Measurements from ENCODE around the gene TWNK.

The TWNK gene

DNA sequence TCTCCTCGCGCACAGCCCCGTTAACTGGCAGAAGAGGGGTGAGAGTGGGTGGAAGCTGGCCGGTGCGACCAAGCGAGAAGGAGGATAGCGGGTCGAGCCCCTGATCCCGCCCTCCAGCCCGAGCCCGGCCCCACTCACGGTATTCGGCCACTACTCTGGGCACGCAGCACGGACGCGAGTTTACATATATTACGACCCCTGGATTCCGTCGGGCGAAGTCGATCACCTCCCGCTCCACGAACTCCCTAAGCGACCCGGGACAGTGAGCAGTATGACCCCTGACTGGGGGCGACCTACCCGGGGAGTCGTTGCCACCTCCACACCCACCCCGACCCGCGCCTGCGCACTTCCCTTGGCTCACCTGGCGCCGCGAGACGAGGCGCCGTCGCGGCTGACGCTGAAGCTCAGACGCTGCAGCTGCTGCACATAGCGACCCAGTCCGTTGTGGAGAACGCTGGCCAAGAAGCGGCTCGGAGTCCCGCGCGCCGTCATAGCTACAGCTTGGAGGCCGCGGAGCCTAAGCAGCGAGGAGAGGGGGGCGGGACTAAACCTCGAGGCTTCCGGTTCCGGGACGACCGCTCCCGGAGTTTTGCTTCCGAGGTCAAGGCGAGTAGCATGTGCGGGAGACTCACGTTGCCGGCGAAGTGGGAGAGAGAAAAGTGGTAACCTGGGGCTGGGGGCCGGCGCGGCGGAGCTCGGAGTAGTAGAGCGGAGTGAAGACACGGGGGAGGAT lies at the start of gene TWNK, which contains the start of gene MRPL43:
TWNK (plus strand) TSS at position 592 of the 733 bp plus-strand sequence. CDS start 668 bp downstream, outside the sequence.
MRPL43 (minus strand) TSS at position 546 of the 733 bp plus-strand sequence; CDS start at position 492, 54 bp downstream.
- peak; percentile 54 to 82 for DNase-seq

DNA sequence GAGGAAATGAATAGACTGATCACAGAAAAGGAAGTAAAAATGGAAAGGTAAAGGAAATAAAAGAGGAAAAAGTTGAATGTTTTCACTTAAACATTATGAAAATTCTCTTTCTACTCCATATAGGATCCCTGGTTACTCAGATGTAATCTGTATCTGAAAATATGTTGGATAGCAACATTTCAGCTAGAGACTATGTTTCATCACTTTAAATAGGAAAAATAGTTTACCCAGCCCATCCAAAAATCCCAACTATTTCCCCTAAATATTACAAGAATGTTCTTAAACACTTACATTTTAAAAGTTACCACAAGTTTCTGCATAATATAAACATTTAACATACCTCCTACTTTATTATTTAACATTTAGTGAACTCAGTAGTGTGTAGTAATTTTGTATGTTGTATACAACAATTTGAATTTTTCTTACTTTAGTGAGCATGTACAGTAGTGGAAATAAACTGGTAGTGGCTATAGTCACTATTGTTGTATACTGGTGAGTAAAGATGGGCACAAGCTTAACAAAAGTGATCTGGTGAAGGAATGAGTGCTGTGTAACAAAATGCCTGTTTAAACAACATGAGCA lies 47.5 kb upstream of the TWNK start:
- no peak for DNase-seq

DNA sequence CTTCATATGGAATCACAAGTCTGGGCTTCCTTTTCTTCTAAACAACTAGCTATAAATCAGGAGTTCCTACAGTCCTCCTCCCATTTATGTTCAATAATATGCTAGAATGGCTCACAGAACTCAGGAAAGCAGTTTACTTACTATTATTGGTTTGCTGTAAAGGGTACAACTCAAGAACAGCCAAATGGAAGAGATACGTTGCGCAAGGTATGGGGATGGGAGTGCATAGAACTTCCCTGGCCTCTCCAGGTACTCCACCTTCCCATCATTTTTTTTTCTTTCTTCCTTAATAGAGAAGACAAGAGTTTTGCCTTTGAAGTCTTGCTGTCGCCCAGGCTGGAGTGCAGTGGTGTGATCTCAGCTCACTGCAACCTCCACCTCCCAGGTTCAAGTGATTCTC lies 45.1 kb upstream of the TWNK start:
- no peak for DNase-seq

DNA sequence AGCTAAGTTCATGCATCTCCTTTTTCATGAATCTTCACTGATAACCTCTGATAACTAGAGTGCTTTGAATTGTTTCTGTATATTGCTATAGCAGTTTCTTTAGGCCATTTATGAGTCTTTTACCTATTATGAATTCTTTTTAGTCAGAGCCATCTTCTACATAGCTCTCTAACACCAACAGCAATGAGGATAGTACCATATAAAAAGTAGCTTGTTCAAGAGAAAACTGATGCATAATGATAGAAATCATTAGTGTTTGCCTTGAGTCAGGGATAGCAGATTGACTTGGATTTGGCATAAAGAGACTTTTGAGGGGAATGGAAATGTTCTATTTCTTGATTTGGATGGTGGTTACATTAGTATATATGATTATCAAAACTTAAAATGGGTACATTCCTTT lies 43.8 kb upstream of the TWNK start:
- DNase-seq: no peak

DNA sequence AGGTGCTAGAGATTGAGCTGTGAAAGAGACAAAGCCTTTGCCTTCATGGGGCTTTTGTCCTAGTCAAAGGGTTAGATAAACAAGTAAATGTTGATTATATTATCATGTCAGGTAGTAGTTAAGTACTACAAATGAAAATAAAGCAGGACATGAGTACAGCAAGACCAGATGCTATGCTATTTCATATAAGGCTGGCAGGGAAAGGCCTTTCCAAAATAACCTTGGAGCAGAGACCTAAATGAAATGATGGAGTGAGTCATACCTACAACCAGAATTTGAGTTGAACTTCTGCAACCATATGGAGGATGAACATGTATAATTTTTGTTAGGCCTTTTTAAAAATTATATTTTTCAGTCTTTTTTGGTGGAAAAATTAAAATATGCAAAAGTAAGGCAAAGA lies 41.6 kb upstream of the TWNK start:
- DNase-seq: peak in 1 of 2 donors; percentile 4

DNA sequence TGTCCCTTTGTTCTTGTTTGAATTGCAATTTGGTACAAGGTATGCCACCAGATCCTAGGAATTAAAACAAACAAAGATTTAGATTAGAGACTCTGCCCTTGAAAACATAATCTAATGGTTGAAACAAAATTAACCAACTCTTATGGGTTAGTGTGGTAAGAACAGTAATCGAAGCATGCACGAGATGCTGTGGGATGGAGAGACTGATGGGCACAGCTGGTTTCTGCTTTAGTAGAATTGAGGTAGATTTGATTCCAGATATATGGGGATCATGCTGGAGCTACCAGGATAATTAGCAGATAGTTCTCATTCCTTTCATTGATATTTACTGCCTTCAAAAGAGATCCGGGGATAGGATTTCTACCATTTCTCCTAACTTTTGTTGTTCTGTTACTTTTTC lies 38.4 kb upstream of the TWNK start:
- DNase-seq: no peak

DNA sequence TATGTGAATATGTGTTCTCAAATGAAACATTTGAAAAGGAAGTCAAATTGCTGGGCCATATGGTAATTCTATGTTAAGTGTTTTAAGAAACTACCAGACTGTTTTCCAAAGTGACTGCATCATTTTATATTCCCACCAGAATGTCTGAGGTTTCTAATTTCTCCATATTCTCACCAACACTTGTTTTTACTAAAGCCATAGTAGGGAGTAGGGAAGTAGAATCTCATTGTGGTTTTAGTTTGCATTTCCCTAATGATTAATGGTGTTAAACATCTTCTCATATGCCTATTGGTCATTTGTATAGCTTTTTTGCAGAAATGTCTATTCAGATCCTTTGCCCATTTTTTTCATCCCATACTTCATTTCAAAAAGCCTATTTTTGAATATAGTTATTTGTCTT lies 27.1 kb upstream of the TWNK start:
- no peak for DNase-seq

DNA sequence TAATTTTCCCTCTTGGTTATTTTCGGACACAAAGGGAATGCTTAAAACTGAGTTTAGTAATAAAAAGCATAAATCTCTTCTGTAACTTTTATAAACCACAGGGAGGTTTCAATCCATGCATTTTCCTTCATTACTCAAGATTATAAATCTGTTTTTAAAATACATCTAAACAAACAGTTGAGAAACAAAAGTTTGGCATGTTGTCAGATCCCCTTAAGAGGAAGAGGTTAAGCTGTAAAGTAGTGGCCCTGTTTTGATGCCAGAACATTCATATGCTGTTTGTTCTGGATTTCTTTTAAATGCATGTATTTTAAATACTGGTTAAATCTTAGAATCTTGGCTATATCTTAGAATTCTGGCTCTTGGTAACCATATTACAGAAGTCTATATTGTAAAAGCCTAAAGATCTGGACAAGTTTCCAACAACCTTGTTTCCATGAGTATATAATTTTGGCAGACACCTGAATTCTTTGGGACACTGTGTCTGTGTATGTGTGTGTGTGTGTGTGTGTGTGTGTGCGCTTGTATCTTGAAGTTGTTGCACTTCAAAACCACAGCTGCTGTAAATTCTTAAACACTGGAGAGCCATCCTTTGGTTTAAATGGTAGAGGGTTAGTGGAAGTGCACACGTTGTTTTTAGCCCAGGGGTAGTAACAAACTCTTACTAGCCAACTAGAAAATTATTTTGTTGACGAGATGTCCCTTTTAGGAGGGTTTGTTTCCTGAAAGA lies 24.8 kb upstream of the TWNK start:
- no peak for DNase-seq

DNA sequence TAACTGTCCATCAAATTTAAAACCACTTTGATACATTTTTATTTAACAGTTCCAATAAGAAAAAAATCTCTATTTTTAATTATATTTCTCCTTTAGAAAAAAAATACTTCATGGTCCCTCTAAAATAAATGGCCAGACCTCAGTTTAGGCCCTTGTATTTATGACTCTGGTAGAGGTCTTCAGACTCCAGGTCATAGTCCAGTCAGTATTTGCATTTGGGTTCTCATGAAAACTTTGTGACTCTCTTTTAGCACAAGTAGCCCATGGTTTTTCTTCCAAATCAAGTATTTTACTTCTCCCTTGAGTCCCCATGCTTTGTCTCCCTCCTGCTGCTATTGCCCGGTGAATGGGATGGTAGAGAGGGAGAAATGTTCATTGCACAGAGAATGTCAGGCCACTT lies 23.5 kb upstream of the TWNK start:
- DNase-seq: no peak

DNA sequence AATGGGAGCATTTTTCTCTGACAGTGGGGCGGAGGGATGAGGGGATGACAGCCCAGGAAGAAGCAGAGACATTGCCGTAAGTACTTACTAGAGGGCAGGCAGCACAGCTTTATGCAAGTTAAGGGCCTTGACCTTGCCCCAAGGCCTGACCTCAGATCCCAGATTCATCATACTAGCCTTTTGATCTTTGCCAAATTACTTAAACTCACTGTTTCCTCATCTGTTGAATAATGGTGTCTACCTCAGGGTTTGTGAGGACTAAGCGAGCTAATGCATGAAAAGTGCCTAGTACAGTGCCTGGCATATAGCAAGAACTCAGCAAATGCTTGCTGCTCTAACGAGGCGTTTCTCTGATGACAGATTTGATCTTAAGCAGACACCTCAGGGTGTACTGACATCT lies 21.5 kb upstream of the TWNK start:
- no peak for DNase-seq

DNA sequence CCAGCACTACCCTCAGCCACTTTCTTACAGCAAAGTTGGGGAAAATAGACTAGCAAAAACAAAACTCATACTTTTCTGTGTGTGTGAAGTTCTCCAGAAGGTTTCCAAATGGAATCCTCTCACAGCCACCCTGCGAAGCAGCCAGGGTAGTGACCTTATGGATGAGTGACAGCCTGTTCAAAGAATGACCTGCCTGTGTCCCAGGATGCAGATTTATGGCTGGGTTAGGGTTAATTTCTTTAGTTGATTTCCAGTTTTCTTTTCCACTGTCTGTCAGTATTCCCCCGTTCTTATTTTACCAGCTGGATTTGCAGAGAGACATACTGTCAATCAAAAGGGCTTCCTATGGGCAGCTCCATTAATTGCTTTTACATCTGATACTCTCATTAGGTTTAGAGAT lies 20.5 kb upstream of the TWNK start:
- DNase-seq: no peak

DNA sequence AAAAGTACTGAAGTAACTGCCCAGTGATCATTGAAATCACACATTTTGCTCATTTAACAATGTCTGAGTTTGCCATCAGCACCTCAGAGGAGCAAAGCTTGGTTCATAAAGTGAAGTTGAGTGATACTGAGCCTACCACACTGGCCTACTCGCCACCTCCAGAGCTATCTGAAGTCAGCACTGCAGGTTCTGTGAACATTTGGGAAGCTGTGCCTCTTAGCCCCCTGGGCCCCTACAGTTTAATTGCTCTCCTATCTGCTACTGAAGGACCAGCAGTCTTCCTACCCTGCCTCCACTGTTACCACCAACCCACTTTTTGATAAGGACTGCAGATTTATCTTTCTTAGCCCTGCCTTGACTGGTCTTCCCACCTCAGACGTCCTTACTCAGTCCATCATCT lies 20.0 kb upstream of the TWNK start:
- DNase-seq: no peak

DNA sequence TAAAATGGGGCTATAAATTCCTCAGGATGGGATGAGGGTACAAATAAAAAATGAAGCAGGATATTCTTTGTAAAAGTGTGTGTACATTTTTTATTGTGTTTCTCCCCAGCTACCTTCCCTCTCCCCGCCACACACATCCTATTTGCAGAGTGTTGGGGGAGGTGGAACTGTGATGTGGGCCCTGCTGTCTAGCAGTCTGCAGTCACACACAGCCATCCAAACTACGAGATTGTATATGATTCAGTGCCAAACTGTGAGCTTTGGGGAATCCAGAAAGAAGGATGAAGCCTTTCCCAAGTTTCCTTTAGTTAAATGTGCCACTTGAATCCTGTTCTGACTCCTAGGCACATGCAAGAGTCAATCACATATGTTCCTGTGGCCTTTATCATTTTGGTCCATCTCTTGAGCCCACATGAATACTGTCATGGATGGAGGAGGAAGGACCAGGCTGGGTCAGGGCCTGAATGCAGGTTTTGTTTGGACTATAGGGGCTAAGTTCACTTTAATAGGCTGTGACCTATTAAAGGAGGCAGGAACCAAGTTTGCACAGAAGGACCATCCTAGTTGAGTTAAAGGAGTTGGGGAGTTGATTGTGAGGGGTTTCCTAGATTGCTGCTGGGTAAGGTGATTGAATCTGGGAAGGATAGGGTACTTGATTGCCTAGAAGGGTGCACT lies 19.1 kb upstream of the TWNK start:
- DNase-seq: no peak

DNA sequence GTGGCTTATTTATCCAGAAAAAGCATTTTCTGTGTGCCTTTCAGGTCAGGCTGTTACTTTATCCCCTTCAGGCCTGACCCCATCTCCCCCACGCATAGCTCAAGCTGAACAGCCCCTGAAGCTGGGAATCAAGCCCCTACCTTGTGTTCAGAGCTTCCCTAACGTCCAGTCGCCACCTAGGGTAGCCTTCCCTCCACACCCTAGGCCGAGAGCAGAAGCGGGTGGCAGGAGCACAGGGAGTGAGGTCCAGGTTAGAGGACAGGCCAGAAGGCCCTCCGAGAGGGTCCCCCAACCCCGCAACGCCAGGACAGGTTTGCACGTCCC lies 18.5 kb upstream of the TWNK start:
- DNase-seq: no peak

DNA sequence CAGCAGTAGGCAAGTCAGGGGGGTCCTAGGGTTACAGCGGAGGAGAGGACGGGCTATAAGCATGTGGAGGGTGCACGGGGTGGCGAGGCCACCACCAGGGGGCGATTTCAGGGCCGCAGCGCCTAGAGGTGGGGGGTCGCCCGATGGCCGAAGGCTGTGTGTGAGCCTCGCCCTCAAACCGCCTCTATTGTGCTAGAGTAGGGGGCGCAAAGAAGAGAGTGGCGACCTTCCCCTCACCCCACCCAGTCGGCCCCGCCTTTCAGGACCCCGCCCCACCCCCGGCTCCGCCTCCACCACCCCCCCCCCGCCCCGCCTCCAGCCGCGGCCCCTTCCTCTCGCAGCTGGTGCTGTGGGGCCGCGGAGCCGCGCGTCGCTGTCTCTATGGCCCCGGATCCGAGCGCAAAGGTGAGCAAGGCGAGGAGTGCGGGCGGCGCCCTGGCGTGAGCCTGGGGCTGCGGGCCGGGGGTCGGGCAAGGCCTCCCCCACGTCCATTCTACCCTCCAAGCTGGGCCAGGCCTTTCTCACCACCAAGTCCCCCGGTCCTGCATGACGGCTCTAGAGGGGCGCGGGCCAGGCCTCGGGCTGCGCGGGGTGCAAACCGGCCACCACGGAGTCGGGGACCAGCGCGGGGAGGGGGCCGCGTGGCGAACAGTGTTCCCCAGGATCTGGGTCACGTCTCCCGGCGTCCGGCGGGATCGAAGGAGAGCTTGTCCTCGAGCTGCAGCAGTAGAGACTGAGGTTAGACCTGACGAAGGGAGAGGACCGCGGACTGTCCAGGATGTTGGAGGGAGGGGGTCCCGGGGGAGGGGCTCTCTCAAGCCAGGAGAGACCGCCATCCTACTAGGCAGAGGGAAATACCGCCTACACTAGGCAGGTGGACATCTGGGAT lies 17.9 kb upstream of the TWNK start, which contains the start of gene SEMA4G:
SEMA4G (plus strand) TSS at position 318 of the 889 bp plus-strand sequence. CDS start 3,409 bp downstream, outside the sequence.
- DNase-seq: peak in 1 of 2 donors; percentile 10

DNA sequence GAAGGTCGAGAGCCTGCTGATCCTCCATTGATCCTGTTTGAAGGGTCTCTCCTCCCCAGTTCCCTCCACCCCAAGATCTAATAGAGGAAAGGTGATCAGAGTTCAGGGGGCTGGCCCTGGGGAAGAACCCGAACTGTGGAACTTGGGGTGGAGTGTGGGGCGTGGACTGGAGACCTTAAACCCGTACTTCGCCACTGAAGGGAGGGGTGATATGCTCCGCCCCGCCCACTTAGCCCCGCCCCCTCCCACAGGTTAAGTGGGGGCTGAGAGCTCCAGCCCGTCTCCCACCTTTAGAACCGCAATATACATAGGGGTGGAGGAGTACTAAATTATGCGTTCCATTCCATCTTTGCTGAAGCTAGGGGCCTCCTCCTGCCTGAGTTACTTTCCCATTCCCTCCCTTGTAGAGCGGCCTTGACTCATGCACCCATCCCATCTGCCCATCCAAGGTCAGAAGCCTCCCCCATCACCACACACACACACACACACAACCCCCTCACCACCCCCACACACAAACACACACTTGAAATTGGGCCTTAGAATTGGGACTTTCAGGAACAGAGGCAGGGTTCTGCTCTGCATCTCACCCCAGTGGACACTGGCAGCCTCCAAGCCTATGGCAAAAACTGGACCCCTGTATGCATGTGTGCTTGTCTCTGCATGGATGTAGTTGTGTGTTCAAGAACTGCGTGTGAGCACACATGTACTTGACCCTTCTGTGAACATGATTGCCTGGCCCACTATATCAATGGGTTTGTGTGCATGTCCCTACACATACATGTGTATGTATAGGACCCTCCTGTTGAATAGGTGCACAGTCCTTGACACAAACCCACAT lies 17.0 kb upstream of the TWNK start:
- no peak for DNase-seq

DNA sequence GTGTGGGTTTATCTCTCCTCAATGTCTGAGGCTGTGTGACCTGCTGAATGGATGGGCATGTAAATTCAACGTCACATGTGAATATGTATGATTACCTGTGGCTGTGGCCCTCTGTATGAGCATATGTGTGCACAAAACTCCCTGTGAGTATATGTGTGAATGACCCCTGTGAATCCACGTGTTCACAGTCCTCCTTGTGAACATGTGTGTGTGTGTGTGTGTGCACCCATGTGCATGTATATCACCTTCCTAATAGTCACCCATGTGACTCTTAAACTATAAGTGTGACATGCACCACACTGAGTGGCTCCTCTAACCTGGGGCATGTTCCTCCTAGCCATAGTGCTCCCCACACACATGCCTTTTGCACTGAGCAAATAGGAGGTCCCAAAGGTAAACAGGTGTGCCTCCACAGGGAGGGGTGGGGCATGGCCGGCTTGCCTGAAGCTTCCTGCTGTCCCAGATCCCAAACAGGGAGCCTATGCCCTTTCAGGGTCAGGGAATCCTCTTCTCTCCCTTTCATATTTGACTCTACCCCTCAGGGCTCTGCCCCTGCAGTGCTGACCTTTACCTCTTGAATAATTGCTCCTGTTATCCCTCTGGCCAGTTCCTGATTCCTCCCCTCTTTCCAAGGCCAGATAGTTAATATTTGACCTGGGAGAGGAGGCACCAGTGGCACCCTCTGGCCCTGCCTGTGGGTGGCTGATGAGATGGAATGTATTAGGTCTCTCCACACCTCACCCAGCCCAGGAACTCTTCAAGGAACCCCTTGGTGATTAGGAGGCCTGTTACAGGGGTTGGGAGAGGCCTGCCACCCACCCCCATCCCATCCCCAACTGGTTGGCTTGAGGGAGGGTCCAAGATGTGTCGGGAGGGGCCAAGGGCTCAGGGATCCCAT lies 16.2 kb upstream of the TWNK start:
- no peak for DNase-seq

DNA sequence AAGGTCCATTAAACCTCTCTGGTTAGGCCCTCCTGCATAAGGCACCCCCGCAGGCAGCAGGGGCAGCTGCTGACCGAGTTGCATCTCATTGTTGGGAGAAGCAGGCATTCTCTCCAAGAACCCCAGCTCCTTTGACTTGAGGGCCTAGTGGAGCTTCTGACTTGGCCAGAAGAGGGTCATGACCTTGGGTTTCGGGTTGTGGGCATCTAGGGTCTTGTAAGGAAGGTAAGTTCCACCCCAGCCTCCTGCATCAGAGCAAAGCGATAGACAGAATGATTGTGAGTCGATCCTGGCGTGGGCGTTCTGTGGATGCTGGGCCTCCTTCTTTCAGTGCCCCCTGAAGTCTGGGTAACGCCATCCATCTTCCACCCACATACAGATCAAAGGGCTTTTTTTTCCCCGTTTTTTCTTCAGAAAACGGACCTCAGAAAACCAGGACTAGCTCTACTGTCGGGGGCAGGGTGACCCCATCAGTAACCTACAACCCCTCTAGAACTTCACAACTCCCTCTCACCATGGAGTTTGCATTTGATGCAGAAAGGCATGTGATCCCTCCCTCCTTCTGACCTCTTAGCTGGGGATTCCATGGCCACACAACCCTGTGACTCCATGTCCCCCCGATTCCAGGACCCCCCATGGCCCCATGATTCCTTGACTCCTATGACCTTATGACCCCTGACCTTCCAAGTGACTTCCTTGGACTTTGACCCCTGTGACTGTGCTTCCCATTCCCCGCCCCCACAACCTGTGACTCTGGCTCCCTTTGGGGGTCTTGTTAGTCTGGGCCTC lies 15.0 kb upstream of the TWNK start:
- DNase-seq: no peak

DNA sequence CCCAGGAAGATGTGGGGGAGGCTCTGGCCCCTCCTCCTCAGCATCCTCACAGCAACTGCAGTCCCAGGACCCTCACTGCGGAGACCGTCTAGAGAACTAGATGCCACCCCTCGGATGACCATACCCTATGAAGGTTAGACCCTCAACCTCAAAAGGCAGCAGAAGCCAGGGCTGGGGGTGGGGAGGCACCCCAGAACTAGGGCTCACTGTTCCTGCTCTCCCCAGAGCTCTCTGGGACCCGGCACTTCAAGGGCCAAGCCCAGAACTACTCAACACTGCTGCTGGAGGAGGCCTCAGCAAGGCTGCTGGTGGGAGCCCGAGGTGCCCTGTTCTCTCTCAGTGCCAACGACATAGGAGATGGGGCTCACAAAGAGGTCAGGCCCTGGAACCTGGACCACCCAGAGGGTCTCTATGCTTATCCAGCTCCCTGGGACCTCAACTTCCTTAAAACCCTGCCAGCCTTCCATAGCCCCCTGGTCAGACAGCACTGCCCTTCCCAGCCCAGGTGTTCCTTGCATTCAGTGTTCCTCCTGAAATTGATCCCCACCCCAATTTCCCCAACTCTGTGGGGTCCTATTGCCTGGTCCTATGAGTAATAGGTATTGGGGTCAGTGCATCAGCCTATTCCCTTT lies 14.3 kb upstream of the TWNK start:
- DNase-seq: no peak
